GF-D8 (cell line): Measurements from ENCODE around the gene S100A5.
"Not testable (repeated sequence)": the region's sequence is repeated elsewhere in the genome, so short reads cannot be mapped to it uniquely, and the experiment has no call there.

Experiments
- DNase-seq: peaks from one replicate; lab custom pipeline; 2025; lab: John Stamatoyannopoulos, UW

Gene S100A5

DNA sequence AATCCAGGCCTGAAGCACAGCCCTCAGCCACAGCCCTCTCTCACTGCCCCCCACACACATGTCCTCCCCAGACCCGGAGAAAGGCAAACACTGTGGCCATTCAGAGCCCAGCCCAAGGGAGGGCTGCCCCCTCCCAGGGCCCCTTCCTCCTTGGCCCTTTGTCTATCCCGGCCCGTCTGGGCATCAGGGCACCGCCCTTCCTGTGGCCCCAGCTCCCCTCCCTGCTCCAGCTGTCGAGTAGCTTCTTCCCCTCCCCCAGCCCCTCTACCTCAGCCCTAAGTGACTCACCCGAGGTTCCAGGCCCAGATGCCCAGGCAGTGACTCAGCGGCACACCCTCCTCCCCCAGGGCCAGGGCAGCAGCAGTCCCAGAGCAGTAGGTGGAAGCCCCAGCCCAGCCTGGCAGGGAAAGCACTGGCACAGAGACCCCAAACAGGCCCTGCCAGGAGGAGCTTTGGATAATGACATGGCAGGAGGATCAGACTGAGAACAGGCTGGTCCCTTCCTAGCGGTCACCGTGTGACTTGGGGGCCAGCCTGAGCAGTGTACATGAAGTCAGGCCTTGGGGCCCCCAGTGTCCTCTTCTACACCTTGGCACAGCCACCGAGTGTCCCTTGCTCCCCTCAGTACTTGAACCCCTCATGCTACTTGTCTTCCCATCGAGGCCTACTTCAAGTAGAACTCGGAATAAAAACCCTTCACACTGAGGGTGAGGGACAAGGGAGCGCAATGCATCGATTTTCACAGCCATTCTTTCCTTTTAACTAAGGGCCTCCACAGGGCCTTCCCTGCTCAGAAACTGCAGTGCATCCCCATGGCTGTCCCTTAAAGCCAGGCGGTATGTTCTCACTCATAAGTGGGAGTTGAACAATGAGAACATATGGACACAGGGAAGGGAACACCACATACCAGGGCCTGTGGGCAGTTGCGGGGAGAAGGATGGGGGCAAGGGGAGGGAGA, 26.0 kb upstream of the S100A5 start:
- peak; percentile 48 for DNase-seq

DNA sequence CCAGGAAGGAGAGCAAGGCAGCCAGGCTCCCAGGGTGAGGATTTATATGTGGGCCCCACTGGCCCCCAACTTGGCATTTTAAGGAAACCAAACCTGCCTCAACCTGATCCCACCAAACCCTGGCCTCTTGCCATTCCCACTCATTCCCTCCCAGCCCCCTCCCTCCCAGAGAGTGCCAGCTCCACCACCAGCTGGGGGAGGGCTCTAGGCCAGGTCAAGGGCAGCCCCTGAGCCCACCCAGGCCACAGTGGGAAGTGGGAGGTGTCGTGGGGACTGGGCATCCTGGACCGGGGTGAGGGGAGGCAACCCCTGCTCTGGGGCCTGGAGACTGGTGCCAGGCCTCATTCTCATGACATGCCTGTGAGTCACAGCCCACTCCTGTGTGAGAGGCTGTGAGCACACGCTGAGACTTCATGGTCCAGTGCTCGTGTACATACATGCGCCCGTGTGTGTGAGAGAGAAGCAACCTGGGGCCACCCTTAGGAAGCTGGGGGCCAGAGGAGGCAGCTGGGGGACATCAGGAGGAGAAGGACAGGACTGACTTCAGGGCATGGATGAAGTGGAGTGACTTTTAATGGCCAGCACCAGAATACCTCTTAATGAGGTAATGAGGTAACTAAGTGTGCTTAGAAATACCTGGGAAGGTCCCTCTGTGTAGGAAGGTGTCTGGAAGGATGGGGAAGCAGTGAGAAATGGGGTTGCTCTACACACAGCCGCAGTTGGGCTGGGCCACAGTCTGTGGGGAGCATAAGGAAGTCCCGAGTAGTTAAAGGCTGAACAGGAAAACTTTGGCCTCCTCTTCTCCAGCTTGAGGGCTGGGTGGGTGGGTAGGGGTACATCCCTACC, 25.0 kb upstream of the S100A5 start, which contains the start of gene S100A2:
TSS of gene S100A2 (minus strand) at position 316 of the 846 bp plus-strand sequence. CDS start 1,967 bp downstream, outside the sequence.
- DNase-seq = no peak

DNA sequence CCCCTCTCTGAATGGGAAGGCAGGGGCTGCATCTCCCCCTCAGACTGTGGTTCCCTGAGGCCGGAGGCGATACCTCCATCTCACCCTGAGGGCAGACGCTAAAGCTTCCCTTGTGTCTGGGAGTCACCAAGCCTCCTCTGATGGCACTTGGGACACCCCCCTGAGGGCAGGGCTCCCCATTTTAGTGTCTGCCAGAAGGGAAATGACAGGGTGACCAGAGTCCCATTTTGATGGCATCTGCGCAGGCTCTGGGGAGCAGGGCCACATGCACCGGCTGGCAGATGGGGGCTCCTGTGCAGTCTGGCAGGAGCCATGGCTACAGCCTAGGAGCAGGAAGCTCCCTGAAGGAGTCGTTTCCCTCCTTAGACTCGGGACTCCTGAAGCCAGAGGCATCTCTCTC, 23.3 kb upstream of the S100A5 start:
- no peak for DNase-seq

DNA sequence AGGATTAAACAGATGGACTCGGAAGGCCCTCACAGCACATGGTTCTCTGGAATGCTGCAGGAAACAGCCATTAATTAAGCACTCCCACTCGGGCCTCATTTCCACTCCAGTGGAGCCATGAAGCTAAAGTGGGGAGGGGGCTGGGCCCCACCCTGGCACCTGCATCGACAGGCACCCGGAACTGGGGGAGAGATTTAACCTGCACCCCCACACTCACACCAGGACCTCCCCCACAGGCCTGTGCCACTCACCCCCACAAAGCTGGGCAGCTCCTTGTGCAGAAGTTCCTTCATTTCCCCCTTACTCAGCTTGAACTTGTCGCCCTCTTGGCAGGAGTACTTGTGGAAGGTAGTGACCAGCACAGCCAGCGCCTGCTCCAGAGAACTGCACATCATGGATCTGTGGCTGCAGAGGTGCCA, 22.8 kb upstream of the S100A5 start:
- no peak for DNase-seq

DNA sequence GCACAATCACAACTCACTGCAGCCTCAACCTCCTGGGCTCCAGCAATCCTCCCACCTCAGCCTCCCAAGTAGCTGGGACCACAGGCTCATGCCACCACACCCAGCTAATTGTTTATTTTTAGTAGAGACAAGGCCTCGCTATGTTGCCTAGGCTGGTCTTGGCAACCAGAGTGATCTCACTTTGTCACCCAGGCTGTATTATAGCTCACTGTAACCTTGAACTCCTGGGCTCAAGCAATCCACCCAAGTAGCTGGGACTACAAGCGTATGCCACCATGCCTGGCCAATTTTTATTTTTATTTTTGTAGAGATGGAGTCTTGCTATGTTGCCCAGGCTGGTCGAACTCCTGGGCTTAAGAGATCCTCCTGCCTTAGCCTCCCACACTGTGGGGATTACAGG, 21.3 kb upstream of the S100A5 start:
- DNase-seq = not testable (repeated sequence)

DNA sequence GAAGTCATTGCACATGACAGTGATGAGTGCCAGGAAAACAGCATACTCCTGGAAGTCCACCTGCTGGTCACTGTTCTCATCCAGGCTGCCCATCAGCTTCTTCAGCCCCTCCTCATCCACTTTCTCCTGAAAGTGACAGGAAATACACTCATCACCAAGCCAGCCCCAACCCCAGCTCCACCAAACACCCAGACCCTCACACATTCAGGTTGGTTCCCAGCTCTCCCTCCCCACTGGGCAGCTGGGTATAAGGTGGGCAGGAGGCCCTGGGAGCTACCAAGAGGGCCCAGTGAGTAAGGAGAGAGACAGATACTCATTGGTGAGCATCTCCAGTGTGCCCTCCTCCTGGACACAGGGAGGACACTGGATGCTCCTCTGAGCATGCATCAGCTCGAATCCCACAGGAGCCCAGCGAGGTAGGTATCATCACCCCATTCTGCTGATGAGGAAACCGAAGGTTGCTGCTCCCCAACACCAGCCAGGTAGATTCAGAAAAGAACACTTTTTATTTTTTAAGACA, 20.8 kb upstream of the S100A5 start:
- no peak for DNase-seq

DNA sequence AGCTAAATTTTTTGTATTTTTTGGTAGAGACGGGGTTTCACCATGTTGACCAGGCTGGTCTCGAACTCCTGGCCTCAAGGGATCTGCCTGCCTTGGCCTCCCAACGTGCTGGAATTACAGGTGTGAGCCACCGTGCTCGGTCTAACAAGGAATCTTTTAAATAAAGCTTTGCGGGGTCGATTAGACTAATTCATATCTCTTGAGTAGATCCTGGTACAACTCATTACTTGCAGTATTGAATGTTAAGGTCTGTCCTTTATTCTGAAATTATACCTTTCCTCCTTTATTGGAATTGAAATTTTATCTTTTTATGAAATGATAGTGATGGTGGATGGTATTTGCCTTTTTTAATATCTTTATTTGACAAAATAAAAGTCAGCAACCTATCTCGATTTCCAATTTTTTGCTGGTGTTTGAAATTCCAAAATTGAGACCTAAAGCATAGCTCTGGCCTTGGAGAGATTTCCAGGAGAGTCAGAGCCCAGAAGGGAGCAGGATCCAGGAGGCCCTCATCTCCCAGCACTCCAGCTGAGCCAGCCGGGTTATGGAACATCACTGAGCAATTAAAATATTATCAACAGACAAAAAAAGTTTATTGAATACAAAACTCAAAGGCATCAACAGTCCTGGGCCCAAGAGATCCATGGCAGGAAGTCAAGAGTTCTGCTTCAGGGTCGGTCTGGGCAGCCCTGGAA, 20.2 kb upstream of the S100A5 start:
- no peak for DNase-seq

DNA sequence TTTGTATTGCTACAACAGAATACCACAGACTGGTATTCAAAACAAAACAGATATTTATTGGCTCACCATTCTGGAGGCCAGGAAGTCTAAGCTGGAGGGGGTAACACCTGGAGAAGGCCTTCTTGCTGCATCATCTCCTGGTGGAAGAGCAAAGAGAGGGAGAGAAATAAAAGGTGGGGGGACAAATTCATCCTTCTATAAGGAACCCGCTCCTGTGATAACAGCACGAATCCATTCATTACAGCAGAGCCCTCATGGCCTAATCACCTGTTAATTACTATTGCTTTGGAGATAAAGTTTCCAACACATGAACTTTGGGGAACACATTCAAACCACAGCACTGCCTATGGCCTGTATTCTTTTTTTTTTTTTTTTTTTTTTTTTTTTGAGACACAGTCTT, 19.5 kb upstream of the S100A5 start:
- DNase-seq = no peak

DNA sequence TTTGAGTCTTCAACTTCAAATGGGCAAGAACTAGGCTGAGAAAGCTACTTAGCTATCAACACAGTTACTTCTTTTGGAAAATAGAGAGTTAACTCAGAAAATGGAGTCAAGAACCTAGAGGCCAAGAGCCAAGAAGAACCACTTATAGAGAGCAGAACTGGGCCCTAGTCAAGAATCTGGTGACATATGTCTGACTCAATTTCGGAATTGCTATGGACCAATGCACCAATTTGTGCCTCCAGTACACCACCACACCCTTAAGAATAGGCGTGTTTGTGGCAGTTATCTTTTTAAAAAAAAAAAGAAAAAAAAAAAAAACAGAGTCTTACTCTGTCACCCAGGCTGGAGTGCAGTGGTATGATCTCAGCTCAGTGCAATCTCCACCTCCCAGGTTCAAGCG, 17.1 kb upstream of the S100A5 start:
- DNase-seq = no peak

DNA sequence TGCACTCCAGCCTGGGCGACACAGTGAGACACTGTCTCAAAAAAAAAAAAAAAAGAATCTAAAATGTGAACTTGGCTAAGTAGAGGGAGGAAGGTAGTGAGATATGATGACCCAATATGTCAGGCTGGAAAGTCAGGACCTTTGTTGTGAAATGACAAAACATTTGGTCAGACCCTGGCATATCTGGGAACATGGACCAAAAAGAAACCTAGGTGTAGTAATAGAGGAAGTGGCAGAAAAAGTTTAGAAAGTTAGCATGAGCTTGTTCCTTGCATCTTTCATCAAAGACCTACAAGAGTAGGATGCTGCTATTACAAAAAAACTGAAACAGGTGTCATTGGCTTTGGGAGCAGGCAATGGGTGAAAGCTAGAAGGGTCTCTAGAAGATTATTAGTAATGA, 15.6 kb upstream of the S100A5 start:
- DNase-seq = no peak

DNA sequence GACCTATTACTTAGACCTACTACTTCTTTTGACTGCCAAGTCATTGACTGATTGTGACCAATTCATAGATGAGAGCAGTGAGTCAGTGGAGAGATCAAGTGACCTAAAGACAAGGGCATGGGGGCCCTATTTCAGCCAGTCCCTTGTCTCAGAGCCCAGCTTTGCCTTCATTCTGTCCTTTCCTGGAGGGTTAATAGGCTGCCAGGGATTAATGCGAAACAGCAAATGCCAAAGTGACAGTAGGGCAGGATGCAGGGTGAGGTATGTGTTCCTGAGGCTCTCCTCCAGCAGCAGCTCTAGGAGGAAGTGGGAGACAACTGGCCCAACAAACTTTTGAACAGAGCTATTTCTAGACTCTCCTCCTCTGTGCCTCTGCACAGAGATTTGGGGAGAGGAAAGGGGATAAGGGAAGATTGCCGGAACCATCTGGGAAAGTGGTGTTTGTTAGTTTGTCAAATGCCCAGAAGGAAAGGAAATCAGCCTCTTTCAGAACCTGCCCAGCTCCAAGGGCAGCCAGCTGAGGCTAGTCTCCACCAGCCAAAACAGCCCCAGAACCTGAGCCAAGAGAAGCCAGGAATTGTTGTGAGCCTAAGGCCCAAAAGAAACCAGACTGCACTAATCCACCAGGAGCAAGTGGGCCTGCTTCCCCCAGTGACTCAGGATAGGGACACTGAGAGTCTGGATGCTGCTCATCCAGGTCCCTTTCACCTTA, 13.3 kb upstream of the S100A5 start:
- DNase-seq = no peak

DNA sequence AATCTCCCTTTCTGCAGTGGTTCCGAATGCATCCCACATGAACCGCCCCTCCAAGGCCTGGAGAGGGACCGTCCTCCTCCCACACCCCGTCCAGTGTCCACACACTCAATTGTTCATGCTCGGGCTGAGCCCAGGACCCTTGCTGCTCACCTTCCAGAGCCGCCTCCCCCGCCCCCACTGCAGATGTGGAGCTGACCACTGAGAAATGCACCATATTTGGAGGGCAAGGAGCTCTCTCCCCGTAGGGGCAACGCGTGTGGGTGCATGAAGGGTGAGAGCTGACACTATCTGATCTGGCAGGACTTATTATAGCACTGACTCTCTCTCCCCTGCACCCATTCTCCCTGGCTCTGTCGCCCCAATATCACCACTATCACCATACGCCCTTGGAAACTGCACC, 12.4 kb upstream of the S100A5 start:
- DNase-seq = no peak

DNA sequence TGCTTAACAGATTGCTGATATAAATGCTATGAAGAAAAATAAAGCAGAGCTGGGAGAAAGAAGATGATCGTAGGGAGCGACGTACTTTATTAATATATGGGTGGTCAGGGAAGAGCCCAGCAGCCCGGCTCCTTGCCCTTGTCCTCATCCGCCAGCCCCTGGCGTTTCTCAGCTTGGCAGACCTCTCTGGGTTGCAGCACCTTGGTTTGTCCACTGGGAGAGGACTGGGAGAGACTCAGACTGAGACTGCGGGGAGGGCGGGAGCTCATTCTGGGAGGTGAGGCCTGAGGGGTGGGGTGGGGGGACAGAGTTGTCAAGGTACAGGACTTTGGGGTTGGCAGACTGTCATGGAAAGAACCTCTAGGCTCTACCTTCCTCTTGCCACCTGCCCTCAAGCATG, 11.6 kb upstream of the S100A5 start:
- DNase-seq = no peak

DNA sequence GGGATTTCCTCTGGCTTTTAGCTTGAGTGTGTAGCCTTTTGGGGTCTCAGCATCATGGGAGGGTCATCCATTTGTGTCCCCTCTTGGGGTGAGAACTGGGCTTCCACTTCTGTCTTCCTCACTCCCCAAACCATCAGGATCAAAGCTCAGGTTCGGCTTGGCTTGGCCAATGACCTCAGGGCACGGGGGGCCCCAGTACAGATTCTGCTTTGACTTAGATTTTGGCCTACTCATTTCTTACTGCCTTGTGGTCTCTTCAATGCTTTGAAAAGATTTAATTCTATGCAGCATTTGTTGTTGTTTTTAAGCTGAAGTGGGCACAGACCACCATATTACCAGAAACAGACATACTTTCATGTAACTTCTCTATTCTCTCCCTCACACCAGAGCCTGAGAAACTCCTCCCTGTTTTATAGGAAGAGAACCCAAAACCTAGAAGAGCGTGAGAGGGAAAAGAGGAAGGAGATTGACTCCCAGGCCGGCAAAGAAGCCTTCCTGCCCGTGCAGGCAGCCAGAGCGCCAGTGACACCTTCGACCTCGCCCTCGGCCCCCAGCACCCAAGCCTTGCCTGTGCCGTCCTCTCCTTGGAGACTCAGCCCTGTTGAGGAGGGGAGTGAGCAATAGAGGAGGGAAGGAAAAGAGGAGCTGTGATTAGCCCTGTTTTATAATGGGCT, 10.2 kb upstream of the S100A5 start:
- peak; percentile 18 for DNase-seq

DNA sequence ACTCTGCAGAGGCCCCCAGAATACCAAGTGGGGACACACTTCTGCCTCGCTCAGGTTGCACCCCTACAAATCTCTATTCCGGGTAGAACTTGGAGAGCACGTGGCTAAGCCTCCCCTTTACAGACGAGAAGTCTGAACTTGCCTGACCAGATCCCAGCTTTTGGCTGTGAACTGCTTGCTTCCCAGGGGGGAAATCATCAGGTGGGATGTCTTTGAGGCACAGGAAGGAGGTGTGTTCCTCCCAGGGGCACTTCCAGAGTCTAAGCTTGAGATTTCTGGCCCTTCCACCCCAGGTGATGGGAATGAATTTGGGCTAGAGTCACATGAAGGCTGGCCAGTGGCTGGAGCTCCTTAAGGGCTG, 9.6 kb upstream of the S100A5 start:
- no peak for DNase-seq

DNA sequence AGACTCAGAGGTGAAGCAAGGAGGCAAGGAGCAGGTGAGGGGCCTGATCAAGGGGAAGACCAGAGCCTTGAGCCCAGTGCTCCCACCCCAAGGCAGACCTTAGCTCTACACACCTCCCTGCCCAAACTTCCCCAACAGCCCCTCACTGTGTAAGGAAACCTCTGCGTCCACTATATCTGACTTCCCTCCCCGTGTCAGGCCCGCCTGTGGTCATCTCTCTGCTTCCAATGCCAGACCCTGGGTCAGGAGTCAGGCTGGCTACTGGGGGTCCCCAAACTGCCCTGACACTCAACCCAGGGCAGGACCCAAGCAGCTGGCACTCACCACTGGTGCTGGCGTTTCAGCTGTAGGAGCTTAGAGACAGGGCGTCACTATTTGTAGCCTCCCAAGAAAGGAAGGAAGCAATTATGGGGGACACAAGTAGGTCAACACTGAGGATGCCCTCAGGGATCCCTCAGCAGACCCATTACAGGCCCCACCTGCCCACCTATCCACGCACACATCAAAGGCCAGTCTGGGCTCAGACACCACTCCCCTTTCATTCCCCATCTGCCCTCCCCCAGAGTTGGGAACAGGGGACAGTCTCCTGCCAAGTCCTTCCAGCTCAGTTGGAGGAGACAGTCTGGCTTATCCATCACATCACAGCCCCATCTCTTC, 9.1 kb upstream of the S100A5 start:
- no peak for DNase-seq

DNA sequence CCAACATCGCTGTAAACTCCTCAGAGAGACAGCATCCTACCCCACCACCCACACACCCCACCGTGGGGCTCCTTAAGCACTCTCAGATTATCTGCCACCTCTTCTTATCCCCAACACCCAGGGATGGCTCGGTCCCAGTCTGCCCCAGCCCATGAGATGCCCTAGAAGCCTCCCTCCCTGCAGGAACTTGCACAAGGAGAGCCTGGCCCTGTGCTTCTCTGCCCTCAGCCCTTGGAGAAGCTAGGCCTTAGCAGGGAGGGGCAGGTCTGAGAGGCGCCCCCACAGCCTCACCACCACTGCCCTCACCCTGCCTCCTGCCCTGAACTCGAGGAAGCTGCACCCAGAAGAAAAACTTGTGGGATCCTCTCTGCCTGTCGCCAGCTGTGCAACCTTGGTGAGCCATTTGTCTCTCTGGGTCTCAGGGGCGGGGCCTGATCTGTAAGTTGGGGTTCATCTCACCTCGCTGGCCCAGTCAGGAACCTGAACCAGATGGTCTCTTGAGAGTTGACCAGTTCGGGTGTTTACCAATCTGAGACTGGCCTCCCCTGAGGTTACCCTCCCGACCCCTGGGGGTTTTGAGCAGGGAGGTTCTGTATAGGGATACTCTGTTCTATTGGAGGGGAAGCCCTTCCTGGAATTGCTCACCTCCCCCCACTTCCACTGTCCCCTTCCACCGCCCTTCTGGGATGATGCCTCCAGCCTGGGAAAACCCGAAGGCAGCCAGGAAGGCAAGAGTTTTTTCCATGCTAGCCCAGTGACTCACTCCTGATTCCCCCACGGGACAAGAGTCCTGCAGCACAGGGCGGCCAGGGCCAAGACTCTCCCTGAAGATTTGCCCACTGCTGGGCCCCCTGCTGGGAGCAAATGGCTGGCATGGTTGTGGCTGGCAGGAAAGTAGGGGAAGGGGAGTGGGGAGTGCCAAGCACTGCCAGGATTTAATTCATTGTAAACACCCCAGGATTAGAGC, 8.3 kb upstream of the S100A5 start, which contains the start of gene S100A3:
TSS of gene S100A3 (minus strand) at position 537 of the 967 bp plus-strand sequence. CDS start 773 bp downstream, outside the sequence.
- no peak for DNase-seq

DNA sequence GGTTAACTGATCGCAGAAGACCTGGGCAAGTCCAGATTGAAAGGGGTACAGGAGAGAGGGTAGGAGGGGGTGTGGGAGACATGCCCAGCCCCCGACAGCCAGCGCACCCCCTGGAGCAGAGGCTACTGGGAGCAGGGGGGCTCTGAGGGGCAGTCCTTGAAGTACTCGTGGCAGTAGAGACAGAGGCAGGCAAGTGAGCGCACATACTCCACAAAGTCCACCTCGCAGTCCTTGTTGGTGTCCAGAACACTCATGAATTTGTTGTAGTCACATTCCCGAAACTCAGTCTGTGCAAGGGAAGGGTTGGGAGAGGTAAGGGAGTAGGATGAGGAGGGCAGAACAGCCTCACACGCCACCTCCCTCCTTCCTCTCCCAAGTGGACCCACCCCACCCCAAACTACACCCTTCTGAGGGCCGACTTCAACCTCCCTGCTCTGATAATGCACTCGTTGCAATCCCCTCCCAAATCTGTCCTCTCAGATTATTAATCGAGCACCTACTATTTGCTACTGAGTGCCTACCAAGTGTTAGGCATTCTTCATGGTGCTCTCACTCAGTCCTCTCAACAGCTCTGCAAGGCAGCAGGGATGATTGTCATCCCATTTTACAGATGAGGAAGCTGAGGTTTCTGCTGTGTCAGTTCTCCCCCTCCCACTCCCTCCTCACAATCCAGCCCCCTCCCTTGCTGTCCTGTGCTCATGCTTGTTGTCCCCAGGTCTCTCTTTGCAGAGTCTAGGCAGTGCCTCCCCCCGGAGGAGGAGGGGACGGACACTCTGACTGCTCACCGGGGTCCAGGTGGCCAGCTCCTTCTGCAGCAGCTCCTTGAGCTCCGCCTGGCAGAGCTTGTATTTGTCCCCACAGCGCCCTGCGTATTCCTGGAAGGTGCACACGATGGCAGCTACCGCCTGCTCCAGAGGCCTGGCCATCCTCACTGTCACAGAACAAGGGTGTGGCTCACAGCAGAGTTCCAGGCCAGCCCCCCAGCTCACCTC, 7.1 kb upstream of the S100A5 start:
- DNase-seq = no peak
